HG03378 (cell line): Measurements from ENCODE around the gene MRPS35.

Experiments used
- ATAC-seq: cut with Tn5 transposase; IDR thresholded peaks from one replicate; pipeline ENCODE4 v1.9.1; 2021; ENCODE audit warnings: mild to moderate bottlenecking, moderate library complexity; ENCODE audit not compliant: unreplicated experiment

The MRPS35 gene

DNA sequence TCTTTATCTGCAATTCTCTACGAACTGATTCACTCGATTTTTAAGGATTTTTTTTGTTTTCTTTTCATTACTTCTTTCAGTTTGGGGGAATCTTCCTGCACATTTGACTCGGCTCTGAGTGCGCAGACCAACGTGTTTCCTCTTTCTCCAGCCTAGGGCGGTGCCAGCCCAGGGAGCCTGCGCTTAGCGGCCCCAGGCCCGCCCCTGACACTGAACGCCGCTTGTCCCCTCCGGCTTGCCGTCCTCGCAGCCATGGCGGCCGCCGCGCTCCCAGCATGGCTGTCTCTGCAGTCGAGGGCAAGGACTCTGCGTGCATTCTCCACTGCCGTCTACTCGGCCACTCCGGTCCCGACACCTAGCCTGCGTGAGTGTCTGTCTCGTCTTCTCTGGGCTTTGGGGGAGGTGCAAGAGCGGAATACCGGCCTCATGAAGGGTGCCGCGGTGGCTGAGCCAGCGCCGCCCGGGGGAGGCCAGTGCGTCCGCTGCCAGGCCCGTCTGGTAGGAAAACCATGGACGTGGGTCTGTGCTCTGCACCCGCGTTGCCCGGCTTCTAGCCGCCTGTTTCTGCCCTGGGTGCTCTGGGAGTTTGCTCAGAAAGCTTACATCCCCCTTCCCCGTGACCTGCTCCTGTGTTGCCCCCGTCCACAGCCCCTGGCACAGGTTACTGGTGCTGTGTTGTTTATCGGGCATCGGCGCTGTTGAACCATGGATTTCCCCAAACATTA, at the start of gene MRPS35:
Gene MRPS35 (plus strand): TSS at position 241 of the 725 bp plus-strand sequence. CDS start 12 bp downstream, at position 253.
- peak; percentile 90 for ATAC-seq

DNA sequence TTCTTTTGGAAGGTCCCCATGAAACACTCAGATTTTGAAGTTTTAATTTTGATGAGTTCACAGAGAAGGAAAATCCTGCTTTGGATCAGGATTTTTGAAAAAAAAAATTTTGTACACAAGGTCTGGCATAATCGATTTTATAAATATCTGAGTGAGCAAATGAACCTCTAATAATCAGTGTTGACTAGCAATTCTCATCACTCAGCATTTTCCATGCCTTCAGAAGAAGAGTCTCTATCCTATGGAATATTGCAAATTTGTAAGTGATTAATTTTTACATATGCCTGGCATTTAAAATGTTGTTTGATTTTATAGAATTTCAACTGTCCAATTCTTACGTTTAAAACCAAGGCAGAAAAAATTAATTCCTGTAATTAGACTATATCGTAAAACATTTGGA, 44.9 kb upstream of the MRPS35 start:
- ATAC-seq: no peak

GRCh38 chr12:27666510-27666909, 44.1 kb upstream of the MRPS35 start:
- no peak for ATAC-seq

DNA sequence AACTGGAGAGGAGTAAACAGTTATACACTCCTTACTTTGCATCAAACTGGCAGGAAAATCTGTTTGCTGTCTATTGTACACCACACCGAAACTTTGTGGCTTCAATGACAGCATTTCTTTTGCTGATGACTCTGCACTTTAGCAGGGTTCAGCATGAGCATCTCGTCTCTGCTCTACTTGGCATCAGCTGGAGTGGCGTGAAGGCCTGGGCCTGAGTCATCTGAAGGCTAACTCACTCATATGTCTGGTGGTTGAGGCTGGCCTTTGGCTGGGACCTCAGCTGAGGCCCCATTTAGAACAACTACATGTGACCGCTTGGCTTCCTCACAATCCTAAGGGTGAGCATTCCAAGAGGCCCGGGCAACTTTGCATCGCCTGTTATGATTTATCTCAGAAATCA, 43.1 kb upstream of the MRPS35 start:
- no peak for ATAC-seq

GRCh38 chr12:27672051-27672450, 38.6 kb upstream of the MRPS35 start:
- no peak for ATAC-seq

- ATAC-seq: no peak
These were observed 38.0 kb upstream of the MRPS35 start for GRCh38 chr12:27672643-27673042.

DNA sequence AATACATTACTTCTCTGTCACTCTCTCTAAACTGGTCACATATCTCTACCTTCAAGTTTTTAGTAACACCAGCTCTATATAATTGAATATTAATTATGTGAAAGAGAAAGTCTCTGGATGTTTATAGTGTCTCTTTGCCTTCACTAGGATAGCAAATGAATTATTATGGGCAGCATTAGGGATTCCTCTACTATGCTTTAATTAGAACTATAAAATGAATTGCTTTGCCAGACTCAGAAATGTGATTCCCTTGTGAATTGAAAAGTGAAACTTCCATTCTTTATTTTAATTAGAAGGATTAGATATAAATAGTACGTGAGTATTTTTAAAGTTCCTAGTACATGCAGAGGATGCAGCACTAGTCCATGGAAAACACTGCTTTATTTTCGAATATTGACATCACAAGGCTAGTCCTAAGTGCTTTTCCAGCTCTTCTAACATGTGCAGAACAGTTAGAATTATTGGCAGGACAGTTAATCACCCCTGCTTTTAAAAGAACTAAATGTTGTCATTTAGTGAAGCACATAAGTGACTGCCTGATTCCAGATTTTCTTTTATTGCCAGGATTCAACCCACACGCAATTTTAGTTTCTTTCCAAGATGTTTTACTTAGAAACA, 37.4 kb upstream of the MRPS35 start:
- ATAC-seq: no peak

DNA sequence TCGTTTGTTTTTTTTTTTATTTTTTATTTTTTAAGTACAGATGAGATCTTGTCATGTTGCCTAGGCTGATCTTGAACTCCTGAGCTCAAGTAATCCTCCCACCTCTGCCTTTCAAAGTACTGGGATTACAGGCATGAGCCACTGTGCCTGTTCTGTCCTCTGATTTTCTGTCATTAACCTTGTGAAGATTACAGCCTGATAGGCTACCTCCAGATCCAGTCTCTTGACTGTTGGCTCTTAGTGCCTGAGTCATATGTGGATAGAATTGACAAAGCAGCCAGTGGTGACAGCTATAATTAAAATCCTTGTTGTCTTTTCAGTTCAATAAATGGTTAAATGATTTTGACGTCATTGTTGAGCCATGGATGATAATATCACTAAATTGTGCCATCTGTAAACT, 35.6 kb upstream of the MRPS35 start:
- ATAC-seq: no peak

- no peak for ATAC-seq
These were observed 30.0 kb upstream of the MRPS35 start for GRCh38 chr12:27680619-27681018.

- ATAC-seq: no peak
These were observed 28.1 kb upstream of the MRPS35 start for GRCh38 chr12:27682534-27682933.

GRCh38 chr12:27685274-27685673, 25.4 kb upstream of the MRPS35 start:
- ATAC-seq: no peak

GRCh38 chr12:27686147-27686546, 24.5 kb upstream of the MRPS35 start:
- ATAC-seq: no peak

GRCh38 chr12:27688671-27689070, 22.0 kb upstream of the MRPS35 start:
- ATAC-seq: no peak

GRCh38 chr12:27689558-27690180, 21.0 kb upstream of the MRPS35 start:
- no peak for ATAC-seq

GRCh38 chr12:27693403-27693802, 17.2 kb upstream of the MRPS35 start:
- ATAC-seq: no peak

DNA sequence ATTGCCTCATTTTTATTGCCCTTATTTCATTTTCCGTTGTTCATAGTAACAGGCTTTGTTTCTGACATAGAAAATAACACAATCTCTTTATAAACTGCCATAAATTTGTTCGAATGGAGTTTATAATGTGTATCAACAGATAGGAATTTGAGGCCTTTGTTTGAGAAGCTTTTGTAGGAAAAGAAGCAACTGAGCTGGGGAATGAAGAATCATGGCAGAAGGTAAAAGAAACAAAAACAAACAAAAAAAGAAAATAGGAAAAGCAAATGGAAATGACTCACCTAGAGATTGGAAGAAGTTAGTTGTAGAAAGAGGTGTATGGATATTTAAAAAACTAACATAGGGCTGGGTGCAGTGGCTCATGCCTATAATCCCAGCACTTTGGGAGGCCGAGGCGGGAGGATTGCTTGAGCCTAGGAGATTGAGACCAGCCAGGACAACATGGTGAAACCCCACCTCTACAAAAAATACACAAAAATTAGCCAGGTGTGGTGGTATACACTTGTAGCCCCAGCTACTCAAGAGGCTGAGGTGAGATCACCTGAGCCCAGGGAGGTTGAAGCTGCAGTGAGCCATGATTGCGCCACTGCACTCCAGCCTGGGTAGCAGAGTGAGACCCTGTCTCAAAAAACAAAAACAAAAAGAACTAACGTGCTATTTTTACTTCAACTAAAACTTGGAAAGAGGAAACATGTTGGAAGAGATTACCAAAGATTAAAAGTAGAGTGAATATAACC, 14.9 kb upstream of the MRPS35 start:
- no peak for ATAC-seq

- no peak for ATAC-seq
These were observed 14.4 kb upstream of the MRPS35 start, which contains the start of gene REP15 for GRCh38 chr12:27696293-27696652. Gene REP15 (plus strand): TSS chr12:27696447. CDS start chr12:27696563, 116 bp downstream.

DNA sequence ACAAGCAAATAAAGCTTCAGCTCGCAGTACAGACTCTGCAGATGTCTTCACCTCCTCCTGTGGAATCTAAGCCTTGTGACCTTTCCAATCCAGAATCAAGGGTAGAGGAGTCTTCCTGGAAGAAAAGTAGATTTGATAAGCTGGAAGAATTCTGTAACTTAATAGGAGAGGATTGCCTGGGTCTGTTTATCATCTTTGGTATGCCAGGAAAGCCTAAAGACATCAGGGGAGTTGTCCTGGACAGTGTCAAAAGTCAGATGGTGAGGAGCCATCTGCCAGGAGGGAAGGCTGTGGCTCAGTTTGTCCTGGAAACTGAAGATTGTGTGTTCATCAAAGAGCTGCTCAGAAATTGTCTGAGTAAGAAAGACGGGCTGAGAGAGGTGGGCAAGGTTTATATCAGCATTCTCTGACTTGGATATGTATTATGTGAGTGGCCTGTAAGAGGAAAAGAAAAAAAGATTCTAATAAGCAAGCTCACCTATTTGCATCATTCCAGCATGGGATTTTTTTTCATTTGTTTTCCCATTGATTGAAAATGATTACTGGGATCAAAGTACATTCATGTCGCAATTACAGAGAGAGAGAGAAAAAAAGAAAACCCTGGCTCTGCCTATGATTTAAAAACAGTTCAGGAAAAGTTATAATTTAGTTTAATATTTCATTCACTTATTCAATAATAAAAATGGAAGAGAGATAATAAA, 13.6 kb upstream of the MRPS35 start:
- no peak for ATAC-seq

- peak; percentile 94 for ATAC-seq
These were observed 6.7 kb upstream of the MRPS35 start for GRCh38 chr12:27703720-27704452.

DNA sequence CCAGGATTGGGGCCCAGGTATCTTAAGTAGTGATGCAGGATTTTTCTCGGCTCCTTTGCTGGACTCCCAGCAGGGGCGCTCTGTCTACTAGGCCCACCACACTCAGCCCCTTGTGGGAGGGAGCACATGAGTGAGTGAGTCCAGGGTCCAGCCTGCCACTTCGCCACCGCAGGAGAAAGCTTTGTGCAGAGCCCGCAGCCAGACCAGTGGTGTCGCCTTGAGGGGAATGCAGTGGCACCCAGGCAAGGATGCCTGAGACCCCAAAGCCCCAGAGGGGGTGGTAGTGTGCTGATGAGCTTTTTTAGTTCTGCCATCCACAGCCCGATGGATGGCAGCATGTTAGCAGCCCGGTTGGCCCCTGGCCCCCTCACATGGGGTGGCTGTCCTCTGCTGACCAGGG, 5.4 kb upstream of the MRPS35 start:
- ATAC-seq: no peak
